Inflammatory macrophage (primary cell): Measurements from ENCODE around the gene TFB1M.
"Not testable (repeated sequence)": the region's sequence is repeated elsewhere in the genome, so short reads cannot be mapped to it uniquely, and the experiment has no call there.

ENCODE experiments used
- DNase-seq, 2 donors: peaks; one replicate each; pipeline ENCODE4 v3.0.0-alpha.2; 2020 to 2022
- total RNA-seq, 18 experiments: gene quantifications; one replicate each; lab custom pipeline; 2026; ENCODE audit warnings: mixed read lengths in 6 of 18, inconsistent platforms in 2 of 18; lab: John Stamatoyannopoulos, UW

The TFB1M gene
- 2.1 to 15.7 (median 9.4) reads per million in 18 experiments for total RNA-seq

- peak; percentile 99 to 100 for DNase-seq
These were observed at the start of gene TFB1M for GRCh38 chr6:155314092-155314772. Gene TFB1M, minus strand, starts transcription at chr6:155314484. Its CDS starts 56 bp downstream, at chr6:155314428.

- not testable (repeated sequence) for DNase-seq
These were observed 49.7 kb upstream of the TFB1M start for GRCh38 chr6:155364021-155364420.

GRCh38 chr6:155362968-155363632 lies 48.8 kb upstream of the TFB1M start:
- not testable (repeated sequence) for DNase-seq

- DNase-seq: no peak
These were observed 39.9 kb upstream of the TFB1M start for GRCh38 chr6:155354167-155354566.

- DNase-seq: no peak
These were observed 38.5 kb upstream of the TFB1M start for GRCh38 chr6:155352811-155353210.

- DNase-seq: no peak
These were observed 37.8 kb upstream of the TFB1M start for GRCh38 chr6:155352130-155352420.

GRCh38 chr6:155351273-155352129 lies 37.2 kb upstream of the TFB1M start:
- no peak for DNase-seq

GRCh38 chr6:155349956-155350355 lies 35.7 kb upstream of the TFB1M start:
- DNase-seq: no peak

GRCh38 chr6:155349129-155349528 lies 34.8 kb upstream of the TFB1M start:
- DNase-seq: no peak

GRCh38 chr6:155347800-155348199 lies 33.5 kb upstream of the TFB1M start:
- DNase-seq: no peak

GRCh38 chr6:155346957-155347356 lies 32.7 kb upstream of the TFB1M start:
- no peak for DNase-seq

- DNase-seq: no peak
These were observed 30.2 kb upstream of the TFB1M start for GRCh38 chr6:155344341-155345006.

- peak; percentile 61 to 71 for DNase-seq
These were observed 27.0 kb upstream of the TFB1M start for GRCh38 chr6:155341130-155341828.

- peak in 1 of 2 donors; percentile 43 for DNase-seq
These were observed 26.3 kb upstream of the TFB1M start for GRCh38 chr6:155340464-155341129.

GRCh38 chr6:155339929-155340328 lies 25.6 kb upstream of the TFB1M start:
- DNase-seq: not testable (repeated sequence)

GRCh38 chr6:155338237-155338636 lies 24.0 kb upstream of the TFB1M start:
- DNase-seq: not testable (repeated sequence)

- DNase-seq: no peak
These were observed 21.0 kb upstream of the TFB1M start for GRCh38 chr6:155335265-155335664.

GRCh38 chr6:155334073-155334472 lies 19.8 kb upstream of the TFB1M start:
- DNase-seq: not testable (repeated sequence)

GRCh38 chr6:155333414-155333813 lies 19.1 kb upstream of the TFB1M start:
- no peak for DNase-seq

GRCh38 chr6:155330922-155331321 lies 16.6 kb upstream of the TFB1M start:
- no peak for DNase-seq

- DNase-seq: no peak
These were observed 15.9 kb upstream of the TFB1M start for GRCh38 chr6:155330133-155330734.
